Activated CD8-positive, alpha-beta memory T cell treated with anti-CD3 and anti-CD28 coated beads, Interleukin-2, amount 10 ng/mL, durations not matched to agents 7 days and 5 days (primary cell): ENCODE data around the gene NTN5. TPM values are rescaled to one million over a fixed set of nuclear protein-coding genes. Genes with fewer than 3 reads are reported as not detected.
"Not testable (repeated sequence)": the region's sequence is repeated elsewhere in the genome, so short reads cannot be mapped to it uniquely, and the experiment has no call there.

Experiments
- ATAC-seq: fragments of 150-1000 bp; cut with Tn5 transposase; one replicate; pipeline ENCODE4 v1.10.0; 2021; ENCODE audit warnings: moderate library complexity
- CTCF ChIA-PET: fragments of 350-600 bp; sonication (Branson Sonifier 250); formaldehyde crosslinking; loops from one replicate; lab custom pipeline; 2021; ENCODE audit warnings: antibody characterized with exemption; lab: Charles Lee
- DNase-seq: peaks from one replicate; pipeline ENCODE4 v3.0.0-alpha.2; 2020
- H3K27ac Mint-ChIP-seq: one replicate; pipeline ENCODE4 v1.8.0; 2021; ENCODE audit warnings: mild to moderate bottlenecking, mixed read lengths
- H3K27me3 Mint-ChIP-seq: one replicate; pipeline ENCODE4 v1.8.0; 2021; ENCODE audit warnings: mixed read lengths
- H3K36me3 Mint-ChIP-seq: one replicate; pipeline ENCODE4 v1.8.0; 2021; ENCODE audit warnings: mild to moderate bottlenecking, mixed read lengths
- H3K4me1 Mint-ChIP-seq: one replicate; pipeline ENCODE4 v1.8.0; 2021; ENCODE audit warnings: mixed read lengths
- H3K4me3 Mint-ChIP-seq: one replicate; pipeline ENCODE4 v1.8.0; 2021; ENCODE audit warnings: mild to moderate bottlenecking, moderate library complexity, mixed read lengths
- H3K9me3 Mint-ChIP-seq: one replicate; pipeline ENCODE4 v1.8.0; 2022; ENCODE audit warnings: low read depth, mixed read lengths
- total RNA-seq, 2 experiments: library from RNA; stranded (reverse); gene quantifications; one replicate each; pipeline ENCODE4 v1.2.3, GENCODE V29; 2021

Gene NTN5
- total RNA-seq, 2 experiments from 2014 or later = 0.64 to 0.87 TPM

DNA sequence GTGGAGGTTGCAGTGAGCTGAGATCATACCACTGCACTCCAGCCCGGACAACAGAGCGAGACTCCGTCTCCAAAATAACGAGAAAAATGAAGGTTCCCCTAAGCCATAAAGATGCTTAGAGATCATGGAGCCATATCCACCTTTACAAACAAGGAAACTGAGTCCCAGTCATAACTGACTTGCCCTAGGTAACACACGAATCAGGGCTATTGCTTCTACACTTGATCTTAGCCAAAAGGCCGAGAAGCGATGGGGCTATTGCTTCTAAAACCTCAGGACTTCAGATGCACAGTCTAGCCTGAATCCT lies 38.8 kb downstream of the NTN5 start:
- H3K4me1 Mint-ChIP-seq = peaks cover 40% of the 10 kb centered on the region

DNA sequence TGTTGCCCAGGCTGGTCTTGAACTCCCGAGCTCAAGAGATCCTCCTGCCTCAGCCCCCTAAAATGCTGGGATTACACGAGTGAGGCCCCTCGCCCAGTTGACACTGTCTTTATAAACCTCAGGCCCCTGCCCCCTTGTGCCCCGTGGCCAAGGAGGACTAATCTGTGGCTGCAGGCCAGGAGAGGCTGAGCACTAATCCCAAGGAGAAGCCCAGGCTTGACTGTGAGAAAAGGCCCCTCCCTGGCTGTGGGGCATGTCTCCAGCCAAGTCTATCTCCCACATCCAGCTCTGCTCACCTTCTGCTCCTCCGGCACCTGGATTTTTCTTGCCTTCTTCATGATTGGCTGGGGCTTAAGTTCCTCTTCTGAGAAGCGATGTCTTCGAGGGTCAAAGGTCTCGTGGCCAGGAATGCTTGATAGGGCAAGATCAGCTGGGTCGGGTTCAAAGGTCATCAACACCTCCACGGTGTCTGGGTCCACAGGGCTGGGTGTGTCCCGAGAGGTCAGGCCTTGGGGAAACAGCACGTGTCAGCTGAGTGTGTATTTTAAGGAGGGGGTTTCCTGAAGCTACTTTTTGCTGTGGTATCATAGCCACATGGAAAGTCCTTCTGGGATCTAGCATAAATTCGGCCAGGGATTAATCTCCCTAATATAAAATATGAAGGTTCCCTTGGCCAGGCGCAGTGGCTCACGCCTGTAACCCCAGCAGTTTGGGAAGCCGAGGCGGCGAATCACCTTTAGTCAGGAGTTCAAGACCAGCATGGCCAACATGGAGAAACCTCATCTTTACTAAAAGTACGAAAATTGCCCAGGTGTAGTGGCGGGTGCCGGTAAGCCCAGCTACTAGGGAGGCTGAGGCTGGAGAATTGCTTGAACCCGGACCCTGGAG lies 39.4 kb downstream of the NTN5 start:
- DNase-seq (no peak), ATAC-seq (no peak)
- CTCF ChIA-PET = interaction anchor here (0.8 to 1.8 kb wide), 4 partner anchors 9 to 49 kb away, joined by 4 to 6 read pairs (median 5); partner anchors contain the start of genes CA11, RPL18 and SPHK2
- Mint-ChIP-seq H3K4me3 (peak overlapping the region; percentile 68), H3K36me3 (peaks cover 4% of the 10 kb centered on the region), H3K9me3 (no peaks in the 10 kb centered on the region), H3K27me3 (no peaks in the 10 kb centered on the region), H3K4me1 (peaks cover 38% of the 10 kb centered on the region), H3K27ac (peak overlapping the region; percentile 41)

More for the DNA sequence above, 38.8 kb downstream of the NTN5 start:
- peak overlapping the region; percentile 68 for H3K4me3 Mint-ChIP-seq
- no peaks in the 10 kb centered on the region for H3K9me3 Mint-ChIP-seq
- no peaks in the 10 kb centered on the region for H3K27me3 Mint-ChIP-seq
- peaks cover 6% of the 10 kb centered on the region for H3K36me3 Mint-ChIP-seq
- DNase-seq (no peak), ATAC-seq (no peak)
- CTCF ChIA-PET = interaction anchor here (0.8 to 1.8 kb wide), 3 partner anchors 11 to 50 kb away, joined by 4 to 6 read pairs (median 5); partner anchors contain the start of genes CA11, RPL18 and SPHK2
- H3K27ac Mint-ChIP-seq = peak overlapping the region; percentile 84

DNA sequence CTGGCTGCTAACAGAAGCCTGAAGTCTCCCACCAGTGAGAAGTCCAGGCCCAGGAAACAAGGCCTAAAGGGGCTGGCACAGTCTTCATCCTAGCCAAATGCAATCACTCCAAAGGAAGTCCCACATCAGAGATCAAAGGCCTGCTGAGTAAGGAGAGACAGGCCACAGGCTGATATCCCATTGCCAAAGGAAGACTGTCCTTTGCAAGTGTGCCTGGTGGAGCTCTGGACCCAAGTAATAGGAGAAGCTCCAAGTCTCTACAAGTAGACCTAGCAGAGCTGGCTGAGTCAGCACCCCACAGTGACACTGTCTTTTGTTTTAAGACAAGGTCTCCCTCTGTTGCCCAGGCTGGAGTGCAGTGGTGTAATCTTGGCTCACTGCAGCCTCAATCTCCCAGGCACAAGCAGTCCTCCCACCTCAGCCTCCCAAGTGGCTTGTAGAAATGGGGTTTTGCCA lies 40.1 kb downstream of the NTN5 start:
- DNase-seq = no peak
- no peak overlapping the region for H3K4me3 Mint-ChIP-seq
- H3K27me3 Mint-ChIP-seq = no peaks in the 10 kb centered on the region
- H3K9me3 Mint-ChIP-seq = no peaks in the 10 kb centered on the region
- peaks cover 3% of the 10 kb centered on the region for H3K36me3 Mint-ChIP-seq
- CTCF ChIA-PET = interaction anchor here (1.7 kb wide), 1 partner anchor 9 kb away, joined by 5 read pairs; no protein-coding TSS in a partner anchor
- ATAC-seq = no peak
- peaks cover 33% of the 10 kb centered on the region for H3K4me1 Mint-ChIP-seq
- H3K27ac Mint-ChIP-seq = no peak overlapping the region

DNA sequence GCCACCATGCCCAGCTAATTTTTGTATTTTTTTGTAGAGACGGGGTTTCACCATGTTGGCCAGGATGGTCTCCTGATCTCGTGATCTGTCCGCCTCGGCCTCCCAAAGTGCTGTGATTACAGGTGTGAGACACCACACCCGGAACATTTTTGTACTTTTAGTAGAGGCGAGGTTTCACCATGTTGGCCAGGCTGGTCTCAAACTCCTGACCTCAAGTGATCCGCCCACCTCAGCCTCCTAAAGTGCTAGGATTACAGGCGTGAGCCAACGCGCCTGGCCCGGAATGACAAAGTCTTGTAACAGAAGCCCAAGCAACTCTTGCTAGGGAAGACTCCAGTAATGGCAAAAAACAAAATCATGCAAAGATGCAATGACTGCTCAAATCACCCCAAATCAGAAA lies 40.5 kb downstream of the NTN5 start:
- H3K9me3 Mint-ChIP-seq, H3K27ac Mint-ChIP-seq, H3K4me3 Mint-ChIP-seq, H3K36me3 Mint-ChIP-seq, DNase-seq, H3K27me3 Mint-ChIP-seq, ATAC-seq: not testable (repeated sequence)
- H3K4me1 Mint-ChIP-seq = peaks cover 36% of the 10 kb centered on the region
- CTCF ChIA-PET = interaction anchor here (1.7 kb wide), 1 partner anchor 8 kb away, joined by 5 read pairs; no protein-coding TSS in a partner anchor

DNA sequence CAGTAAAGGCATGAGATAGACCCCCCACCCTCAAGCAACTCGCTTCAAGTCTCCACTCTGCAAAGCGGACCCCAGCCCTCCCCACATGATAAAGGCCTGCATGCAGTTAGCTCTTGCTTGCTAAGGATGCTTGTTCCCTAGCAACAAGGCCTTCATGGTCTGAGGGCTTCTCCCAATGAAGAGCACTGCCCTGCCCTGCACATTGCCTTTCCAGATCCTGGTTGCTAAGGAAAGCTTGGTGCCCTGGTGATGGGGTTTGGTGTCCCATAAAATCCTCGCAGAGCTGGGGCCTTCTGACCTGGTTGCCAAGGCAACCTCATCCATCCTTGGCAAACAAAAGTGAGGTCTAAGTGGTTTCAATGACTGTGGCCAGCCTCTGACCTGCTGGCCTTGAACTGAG lies 41.6 kb downstream of the NTN5 start:
- Mint-ChIP-seq H3K4me1 (peaks cover 42% of the 10 kb centered on the region), H3K36me3 (peaks cover 5% of the 10 kb centered on the region), H3K9me3 (no peaks in the 10 kb centered on the region), H3K27me3 (no peaks in the 10 kb centered on the region), H3K27ac (peak overlapping the region; percentile 43), H3K4me3 (no peak overlapping the region)
- no peak for ATAC-seq
- DNase-seq = no peak
- CTCF ChIA-PET = no interaction called here

DNA sequence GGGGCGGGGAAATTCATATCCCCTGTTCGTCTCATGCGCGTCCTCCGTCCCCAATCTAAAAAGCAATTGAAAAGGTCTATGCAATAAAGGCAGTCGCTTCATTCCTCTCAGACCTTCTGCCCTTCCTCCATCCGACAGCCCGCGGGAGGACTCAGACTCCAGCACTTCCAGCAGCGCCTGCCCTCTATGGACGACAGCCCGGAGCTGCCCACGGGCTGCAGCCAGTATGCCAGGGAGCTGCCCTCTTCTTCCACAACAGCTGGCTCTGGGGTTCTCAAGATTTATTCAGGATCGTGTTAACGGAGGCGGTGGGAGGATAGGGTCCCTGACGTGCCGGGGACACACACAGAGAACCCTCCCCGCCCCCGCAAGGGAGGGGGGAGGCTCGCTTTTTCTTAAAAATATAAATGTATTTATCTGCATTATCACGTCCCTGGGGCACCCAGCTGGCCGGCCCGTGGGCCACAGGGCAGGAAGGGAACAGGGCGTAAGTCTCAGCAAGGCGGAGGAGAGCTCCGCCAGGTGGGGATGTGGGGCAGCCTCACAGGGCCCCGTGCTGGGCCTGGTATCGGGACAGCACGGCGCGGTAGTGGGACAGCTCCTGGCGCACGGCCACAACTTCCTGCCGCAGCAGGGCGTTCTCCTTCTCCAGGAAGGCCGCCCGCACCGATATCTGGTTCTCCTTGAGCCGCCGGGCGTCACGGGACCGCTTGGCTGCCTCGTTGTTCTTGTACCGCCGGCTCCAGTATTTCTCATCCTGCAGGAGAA lies 42.3 kb downstream of the NTN5 start:
- Mint-ChIP-seq H3K27ac (no peak overlapping the region), H3K9me3 (no peaks in the 10 kb centered on the region), H3K4me1 (peaks cover 42% of the 10 kb centered on the region), H3K36me3 (peaks cover 5% of the 10 kb centered on the region), H3K27me3 (no peaks in the 10 kb centered on the region), H3K4me3 (no peak overlapping the region)
- CTCF ChIA-PET = no interaction called here
- DNase-seq (no peak), ATAC-seq (no peak)

DNA sequence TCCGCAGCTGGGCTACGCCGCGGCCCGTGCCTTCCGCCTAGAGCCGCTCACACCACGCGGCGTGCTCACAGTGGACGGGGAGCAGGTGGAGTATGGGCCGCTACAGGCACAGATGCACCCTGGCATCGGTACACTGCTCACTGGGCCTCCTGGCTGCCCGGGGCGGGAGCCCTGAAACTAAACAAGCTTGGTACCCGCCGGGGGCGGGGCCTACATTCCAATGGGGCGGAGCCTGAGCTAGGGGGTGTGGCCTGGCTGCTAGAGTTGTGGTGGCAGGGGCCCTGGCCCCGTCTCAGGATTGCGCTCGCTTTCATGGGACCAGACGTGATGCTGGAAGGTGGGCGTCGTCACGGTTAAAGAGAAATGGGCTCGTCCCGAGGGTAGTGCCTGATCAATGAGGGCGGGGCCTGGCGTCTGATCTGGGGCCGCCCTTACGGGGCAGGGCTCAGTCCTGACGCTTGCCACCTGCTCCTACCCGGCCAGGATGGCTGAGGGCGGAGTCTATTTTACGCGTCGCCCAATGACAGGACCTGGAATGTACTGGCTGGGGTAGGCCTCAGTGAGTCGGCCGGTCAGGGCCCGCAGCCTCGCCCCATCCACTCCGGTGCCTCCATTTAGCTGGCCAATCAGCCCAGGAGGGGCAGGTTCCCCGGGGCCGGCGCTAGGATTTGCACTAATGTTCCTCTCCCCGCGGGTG lies 43.1 kb downstream of the NTN5 start:
- no peaks in the 10 kb centered on the region for H3K27me3 Mint-ChIP-seq
- no peak for DNase-seq
- ATAC-seq = no peak
- peaks cover 5% of the 10 kb centered on the region for H3K36me3 Mint-ChIP-seq
- CTCF ChIA-PET = interaction anchor here (1.0 kb wide), 1 partner anchor 21 kb away, joined by 3 read pairs; no protein-coding TSS in a partner anchor
- H3K4me1 Mint-ChIP-seq = peaks cover 42% of the 10 kb centered on the region
- H3K9me3 Mint-ChIP-seq = no peaks in the 10 kb centered on the region
- no peak overlapping the region for H3K4me3 Mint-ChIP-seq
- H3K27ac Mint-ChIP-seq = no peak overlapping the region

DNA sequence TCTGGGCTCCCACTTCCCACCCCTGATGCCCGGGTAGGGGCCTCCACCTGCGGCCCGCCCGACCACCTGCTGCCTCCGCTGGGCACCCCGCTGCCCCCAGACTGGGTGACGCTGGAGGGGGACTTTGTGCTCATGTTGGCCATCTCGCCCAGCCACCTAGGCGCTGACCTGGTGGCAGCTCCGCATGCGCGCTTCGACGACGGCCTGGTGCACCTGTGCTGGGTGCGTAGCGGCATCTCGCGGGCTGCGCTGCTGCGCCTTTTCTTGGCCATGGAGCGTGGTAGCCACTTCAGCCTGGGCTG lies 43.6 kb downstream of the NTN5 start:
- CTCF ChIA-PET = interaction anchor here (1.0 to 2.4 kb wide), 2 partner anchors 17 to 20 kb away, joined by 3 to 10 read pairs; partner anchors contain the start of gene CA11
- H3K4me3 Mint-ChIP-seq = no peak overlapping the region
- H3K27ac Mint-ChIP-seq = no peak overlapping the region
- ATAC-seq (no peak), DNase-seq (no peak)
- no peaks in the 10 kb centered on the region for H3K27me3 Mint-ChIP-seq
- H3K36me3 Mint-ChIP-seq = peaks cover 5% of the 10 kb centered on the region
- H3K4me1 Mint-ChIP-seq = peaks cover 41% of the 10 kb centered on the region
- H3K9me3 Mint-ChIP-seq = no peaks in the 10 kb centered on the region

DNA sequence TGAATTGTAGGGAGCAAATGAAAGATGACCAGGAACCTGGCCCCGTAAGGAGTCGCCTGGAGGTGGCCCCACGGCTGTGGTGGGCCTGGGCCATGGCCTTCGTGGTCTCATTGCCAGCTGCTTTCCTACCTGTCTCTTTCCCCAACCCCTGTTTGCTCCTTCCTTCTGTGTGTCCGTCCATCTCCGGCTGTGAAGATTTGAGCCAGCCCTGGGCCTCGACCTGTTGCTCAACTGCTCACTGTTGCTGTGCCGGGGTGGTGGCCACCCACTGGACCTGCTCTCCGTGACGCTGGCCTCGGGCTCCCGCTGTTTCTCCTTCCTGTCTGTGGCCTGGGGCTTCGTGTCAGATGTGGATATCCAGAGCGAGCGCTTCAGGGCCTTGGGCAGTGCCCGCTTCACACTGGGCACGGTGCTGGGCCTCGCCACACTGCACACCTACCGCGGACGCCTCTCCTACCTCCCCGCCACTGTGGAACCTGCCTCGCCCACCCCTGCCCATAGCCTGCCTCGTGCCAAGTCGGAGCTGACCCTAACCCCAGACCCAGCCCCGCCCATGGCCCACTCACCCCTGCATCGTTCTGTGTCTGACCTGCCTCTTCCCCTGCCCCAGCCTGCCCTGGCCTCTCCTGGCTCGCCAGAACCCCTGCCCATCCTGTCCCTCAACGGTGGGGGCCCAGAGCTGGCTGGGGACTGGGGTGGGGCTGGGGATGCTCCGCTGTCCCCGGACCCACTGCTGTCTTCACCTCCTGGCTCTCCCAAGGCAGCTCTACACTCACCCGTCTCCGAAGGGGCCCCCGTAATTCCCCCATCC lies 44.1 kb downstream of the NTN5 start:
- Mint-ChIP-seq H3K9me3 (no peaks in the 10 kb centered on the region), H3K4me3 (no peak overlapping the region), H3K36me3 (peaks cover 7% of the 10 kb centered on the region), H3K27ac (no peak overlapping the region), H3K27me3 (no peaks in the 10 kb centered on the region), H3K4me1 (peaks cover 40% of the 10 kb centered on the region)
- ATAC-seq (no peak), DNase-seq (no peak)
- CTCF ChIA-PET = interaction anchor here (1.0 to 2.4 kb wide), 4 partner anchors 9 to 20 kb away, joined by 3 to 10 read pairs (median 4); partner anchors contain the start of genes CA11, RPL18 and SPHK2

DNA sequence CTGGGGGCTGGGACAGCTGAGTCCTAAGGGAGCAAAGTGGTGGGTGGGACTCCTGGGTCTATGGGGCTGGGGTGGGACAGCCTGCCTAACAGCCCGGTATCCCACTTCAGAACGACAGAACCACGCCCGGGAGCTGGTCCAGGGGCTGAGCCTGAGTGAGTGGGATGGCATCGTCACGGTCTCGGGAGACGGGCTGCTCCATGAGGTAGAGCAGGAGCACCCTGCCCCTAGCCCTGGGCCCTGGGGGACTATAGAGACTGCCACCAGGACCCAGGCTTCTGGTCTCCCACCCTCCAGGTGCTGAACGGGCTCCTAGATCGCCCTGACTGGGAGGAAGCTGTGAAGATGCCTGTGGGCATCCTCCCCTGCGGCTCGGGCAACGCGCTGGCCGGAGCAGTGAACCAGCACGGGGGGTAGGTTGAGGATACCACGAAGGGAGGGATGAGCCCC lies 44.9 kb downstream of the NTN5 start:
- no peaks in the 10 kb centered on the region for H3K27me3 Mint-ChIP-seq
- no peak overlapping the region for H3K4me3 Mint-ChIP-seq
- peaks cover 12% of the 10 kb centered on the region for H3K36me3 Mint-ChIP-seq
- H3K9me3 Mint-ChIP-seq = no peaks in the 10 kb centered on the region
- H3K27ac Mint-ChIP-seq = peak overlapping the region; percentile 74
- ATAC-seq (no peak), DNase-seq (no peak)
- CTCF ChIA-PET = interaction anchor here (1.3 to 2.4 kb wide), 3 partner anchors 9 to 19 kb away, joined by 3 to 10 read pairs (median 4); partner anchors contain the start of genes CA11, RPL18 and SPHK2
- peaks cover 43% of the 10 kb centered on the region for H3K4me1 Mint-ChIP-seq

DNA sequence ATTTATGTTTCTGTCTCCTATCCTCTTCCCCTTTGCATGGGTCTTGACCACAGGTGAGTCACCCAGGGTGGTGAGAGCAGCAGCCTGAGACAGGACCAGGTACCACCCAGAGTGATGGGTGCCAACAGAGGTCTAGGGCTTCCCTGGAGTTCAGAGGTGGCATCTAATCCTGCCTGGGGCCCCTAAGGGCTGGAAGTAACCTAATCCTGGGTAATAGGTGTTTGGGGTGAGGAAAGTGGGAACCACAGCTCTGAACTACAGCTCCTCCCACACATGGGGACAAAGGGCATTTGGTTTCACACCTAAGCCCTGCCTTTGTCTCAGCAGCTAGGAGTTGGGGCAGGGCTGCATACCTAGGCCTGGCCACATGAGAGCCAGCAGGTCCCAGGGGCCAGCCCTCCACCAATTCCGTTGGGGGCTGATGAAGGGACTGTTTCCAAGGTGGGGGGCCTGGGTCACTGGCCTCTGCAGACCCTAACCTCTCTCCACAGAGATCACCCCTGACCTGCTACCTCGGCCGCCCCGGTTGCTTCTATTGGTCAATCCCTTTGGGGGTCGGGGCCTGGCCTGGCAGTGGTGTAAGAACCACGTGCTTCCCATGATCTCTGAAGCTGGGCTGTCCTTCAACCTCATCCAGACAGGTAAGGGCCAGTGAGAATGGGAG lies 45.5 kb downstream of the NTN5 start:
- peak; percentile 72 for DNase-seq
- peak overlapping the region; percentile 74 for H3K27ac Mint-ChIP-seq
- peaks cover 45% of the 10 kb centered on the region for H3K4me1 Mint-ChIP-seq
- H3K4me3 Mint-ChIP-seq = no peak overlapping the region
- H3K9me3 Mint-ChIP-seq = no peaks in the 10 kb centered on the region
- CTCF ChIA-PET = interaction anchor here (1.3 to 2.4 kb wide), 3 partner anchors 8 to 19 kb away, joined by 3 to 10 read pairs (median 4); partner anchors contain the start of genes CA11, RPL18 and SPHK2
- ATAC-seq = no peak
- H3K27me3 Mint-ChIP-seq = no peaks in the 10 kb centered on the region
- peaks cover 14% of the 10 kb centered on the region for H3K36me3 Mint-ChIP-seq
